ENCODE results near the gene MYL4.
A peak's percentile ranks its signal among the peaks of the same experiment; 100 is the strongest.
"Not testable (repeated sequence)": the region's sequence is repeated elsewhere in the genome, so short reads cannot be mapped to it uniquely, and the experiment has no call there.

MYL4 gene

DNA sequence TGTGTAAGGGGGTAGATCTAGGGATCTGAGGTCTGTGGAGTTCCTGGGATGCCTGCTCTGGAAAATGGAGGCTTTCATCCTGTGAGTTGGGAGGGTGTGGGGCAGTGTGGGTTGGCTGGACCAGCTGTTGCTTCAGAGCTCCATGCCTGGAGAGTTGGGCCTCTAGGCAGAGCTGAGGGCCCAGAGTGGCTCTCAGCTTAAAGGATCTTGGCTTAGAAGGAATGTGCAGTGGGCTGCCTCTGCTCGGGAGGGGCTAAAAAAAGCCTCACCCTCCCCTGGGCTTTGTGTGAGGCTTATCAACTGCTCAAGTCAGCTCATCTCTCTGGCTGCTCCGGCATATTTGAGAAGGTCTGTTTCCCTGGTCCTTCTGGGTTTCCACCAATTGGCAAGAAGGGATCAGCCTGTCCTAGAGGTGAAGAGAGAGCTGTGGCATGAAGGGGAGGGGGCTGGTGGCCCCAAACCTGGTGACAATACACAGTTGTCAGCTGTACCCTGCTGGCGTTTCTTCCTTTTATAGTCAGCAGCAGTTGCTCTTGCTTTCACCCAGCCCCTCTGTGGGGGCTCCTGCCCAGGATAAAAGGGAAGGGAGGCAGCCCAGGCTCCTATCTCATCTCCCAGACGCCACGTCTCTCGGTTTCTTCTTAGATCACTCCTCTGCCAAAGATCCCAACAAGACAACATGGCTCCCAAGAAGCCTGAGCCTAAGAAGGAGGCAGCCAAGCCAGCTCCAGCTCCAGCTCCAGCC lies at the start of gene MYL4:
MYL4 (plus strand) TSS at position 605 of the 745 bp plus-strand sequence; CDS start at position 680, 75 bp downstream.
- DNase-seq: no peak

GRCh38 chr17:47162013-47162622 lies 47.0 kb upstream of the MYL4 start:
- no peak for DNase-seq

DNA sequence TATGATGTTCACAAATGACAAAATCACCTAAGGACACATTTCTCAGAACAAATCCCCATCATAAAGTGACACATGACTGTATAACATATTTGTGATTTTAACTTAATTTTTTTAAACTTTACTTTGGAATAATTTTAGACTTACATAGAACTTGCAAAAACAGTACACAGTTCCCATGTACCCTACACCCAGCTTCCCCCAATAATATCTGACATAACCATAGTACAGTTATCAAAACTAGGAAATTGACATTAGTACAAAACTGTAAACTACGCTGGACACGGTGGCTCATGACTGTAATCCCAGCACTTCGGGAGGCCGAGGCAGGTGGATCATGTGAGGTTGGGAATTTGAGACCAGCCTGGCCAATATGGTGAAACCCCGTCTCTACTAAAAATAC lies 44.9 kb upstream of the MYL4 start:
- no peak for DNase-seq

GRCh38 chr17:47165137-47165536 lies 44.0 kb upstream of the MYL4 start:
- no peak for DNase-seq

GRCh38 chr17:47166854-47167253 lies 42.3 kb upstream of the MYL4 start:
- not testable (repeated sequence) for DNase-seq

DNA sequence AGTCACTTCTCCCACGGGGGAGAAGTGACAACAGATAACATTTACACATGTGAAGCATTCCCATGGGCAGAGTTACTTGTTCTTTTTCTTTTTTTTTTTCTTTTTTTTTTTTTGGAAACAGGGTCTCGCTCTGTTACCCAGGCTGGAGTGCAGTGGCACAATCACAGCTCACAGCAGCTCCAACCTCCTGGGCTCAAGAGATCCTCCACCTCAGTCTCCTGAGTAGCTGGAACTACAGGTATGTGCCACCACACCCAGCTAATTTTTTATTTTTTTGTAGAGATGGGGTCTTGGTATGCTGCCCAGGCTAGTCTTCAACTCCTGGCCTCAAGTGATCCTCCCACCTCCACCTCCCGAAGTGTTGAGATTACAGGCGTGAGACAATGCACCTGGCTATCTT lies 40.3 kb upstream of the MYL4 start:
- DNase-seq: not testable (repeated sequence)

DNA sequence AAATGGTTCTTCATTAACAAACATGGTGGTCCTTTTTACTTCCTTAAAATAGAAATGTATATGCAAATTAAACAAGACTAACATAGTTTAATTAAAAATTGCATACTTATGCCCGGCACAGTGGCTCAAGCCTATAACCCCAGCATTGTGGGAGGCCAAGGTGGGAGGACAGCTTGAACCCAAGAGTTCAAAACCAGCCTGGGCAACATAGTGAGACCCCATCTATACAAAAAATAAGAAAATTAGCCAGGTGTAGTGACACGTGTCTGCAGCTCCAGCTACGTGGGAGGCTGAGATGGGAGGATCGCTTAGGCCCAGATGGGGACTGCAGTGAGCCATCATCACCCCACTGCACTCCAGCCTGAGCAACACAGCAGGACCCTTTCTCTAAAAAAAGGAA lies 38.4 kb upstream of the MYL4 start:
- DNase-seq: no peak

DNA sequence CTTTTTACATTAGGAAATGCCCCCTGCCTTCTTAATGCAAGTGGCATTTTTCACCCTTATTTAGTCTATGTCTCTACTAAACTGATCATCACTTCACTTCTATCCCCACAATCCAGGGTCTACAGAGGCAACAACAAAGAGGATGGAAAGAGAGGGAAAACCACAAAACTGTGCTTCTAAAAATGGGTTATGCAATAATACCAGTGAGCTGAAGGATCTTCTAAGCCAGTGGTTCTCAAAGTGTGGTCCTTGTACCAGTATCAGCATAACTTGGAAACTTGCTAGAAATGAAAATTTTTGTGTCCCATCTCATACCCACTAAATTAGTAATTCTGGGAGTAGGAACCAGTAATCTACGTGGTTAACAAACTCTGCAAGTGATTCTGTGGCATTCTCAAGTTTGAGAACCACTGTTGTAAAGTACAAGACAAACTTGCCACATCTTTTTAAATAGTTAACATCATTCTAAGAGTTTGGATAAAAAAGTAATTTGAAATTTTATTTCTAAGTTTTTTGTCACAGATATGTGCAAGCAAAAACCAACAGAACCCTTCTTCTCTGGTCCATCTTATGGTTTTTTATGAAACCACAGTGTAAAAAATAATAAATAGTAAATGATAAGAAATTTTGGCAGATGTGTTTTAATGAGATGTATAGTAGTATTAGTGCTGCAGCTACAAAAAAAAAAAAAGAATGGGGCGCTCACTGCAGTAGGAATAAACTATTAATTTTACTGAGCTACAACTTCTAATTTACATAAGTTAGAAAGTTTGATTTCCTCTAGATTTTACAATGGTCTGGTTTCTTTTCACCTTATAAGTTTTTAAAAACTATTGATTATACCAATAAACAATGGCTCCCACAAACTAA lies 36.2 kb upstream of the MYL4 start:
- no peak for DNase-seq

DNA sequence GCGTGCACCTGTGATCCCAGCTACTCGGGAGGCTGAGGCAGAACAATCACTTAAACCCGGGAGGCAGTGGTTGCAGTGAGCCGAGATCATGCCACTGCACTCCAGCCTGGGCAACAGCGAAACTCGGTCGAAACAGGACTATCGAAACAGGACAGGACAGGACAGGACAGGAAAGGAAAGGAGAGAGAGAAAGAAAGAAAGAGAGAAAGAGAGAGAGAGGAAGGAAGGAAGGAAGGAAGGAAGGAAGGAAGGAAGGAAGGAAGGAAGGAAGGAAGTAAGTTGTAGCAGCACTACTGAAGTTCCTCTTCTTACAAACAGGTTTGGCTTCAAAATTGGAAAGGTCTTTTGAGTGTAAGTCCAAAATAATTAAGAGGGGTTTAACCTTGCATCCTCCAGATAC lies 34.3 kb upstream of the MYL4 start:
- DNase-seq: not testable (repeated sequence)

- no peak for DNase-seq
These were observed 32.7 kb upstream of the MYL4 start for GRCh38 chr17:47176389-47176826.

DNA sequence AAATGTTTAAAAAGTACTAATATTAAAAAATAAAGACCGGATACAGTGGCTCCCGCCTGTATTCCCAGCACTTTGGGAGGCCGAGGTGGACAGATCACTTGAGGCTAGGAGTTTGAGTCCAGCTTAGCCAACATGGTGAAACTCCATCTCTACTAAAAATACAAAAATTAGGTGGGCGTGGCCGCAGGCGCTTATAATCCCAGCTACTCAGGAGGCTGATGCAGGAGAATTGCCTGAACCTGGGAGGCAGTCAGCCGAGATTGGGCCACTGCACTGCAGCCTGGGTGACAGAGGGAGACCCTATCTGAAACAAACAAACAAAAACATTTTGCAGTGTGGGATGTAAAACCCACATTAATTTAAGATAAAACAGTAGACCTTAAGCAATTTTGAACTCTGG lies 31.9 kb upstream of the MYL4 start:
- DNase-seq: no peak

DNA sequence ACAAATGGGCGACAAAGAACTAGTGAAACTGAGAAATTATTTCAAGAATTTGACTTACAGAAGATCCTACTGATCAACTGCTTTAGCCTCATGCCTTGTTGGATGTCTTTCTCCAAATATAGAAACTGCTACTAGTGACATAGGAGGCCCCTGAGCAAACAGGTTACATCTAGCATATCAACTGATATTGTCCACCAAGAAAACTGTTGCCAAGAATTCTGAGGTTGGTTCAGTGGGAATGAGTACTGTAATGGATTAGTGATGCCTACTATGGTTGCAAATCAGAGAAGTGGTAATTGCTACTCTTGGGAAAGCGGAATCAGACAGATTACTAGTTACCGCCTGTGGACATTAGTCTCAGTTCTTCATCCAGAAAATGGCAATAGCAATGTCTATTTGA lies 30.0 kb upstream of the MYL4 start:
- DNase-seq: no peak

DNA sequence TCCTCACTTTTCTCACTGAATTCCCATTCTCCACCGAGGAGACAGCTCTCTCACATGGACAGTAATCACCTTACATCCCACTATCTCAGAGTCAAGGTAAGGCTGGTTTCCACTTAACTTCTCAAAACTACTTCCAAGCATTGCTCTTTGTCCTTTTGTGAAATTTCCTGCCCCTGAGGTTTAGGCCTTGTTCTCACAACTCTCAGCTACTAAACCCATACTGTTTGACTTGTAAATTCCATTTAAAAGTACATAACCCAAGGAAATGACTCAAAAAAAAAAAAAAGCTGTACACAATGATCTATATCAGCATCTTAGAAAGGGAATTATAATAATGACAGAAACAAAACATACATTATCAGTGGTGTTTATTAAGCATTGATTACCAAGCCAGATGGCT lies 28.8 kb upstream of the MYL4 start:
- no peak for DNase-seq

- DNase-seq: not testable (repeated sequence)
These were observed 28.2 kb upstream of the MYL4 start for GRCh38 chr17:47180988-47181387.

DNA sequence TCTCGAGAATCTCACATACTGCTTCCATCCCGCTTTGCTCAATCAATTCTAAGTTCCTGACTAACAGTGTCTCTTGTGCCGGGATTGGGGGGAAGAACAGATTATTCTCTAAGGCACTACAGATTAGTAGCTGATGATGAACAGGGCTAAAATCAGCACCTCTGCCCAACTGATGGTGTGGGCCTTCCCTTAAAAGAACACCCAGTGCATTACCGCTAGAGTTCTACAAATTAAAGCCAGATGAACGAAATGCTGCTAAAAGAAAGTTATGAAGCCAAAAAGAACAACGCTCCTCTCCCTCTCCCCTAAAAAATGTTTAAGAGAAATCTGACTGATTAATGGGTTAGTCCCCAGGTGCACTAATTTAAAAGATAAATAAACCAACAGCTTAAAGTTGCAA lies 24.5 kb upstream of the MYL4 start:
- DNase-seq: no peak

GRCh38 chr17:47188271-47188875 lies 20.8 kb upstream of the MYL4 start:
- peak in 1 of 2 experiments; percentile 30 for DNase-seq

- DNase-seq: peak; percentile 99 to 100
These were observed 20.0 kb upstream of the MYL4 start, which contains the start of gene CDC27 for GRCh38 chr17:47188876-47189731. CDC27 (minus strand) TSS chr17:47189295; CDS start chr17:47189172, 123 bp downstream.

GRCh38 chr17:47189732-47190237 lies 19.4 kb upstream of the MYL4 start:
- DNase-seq: no peak

DNA sequence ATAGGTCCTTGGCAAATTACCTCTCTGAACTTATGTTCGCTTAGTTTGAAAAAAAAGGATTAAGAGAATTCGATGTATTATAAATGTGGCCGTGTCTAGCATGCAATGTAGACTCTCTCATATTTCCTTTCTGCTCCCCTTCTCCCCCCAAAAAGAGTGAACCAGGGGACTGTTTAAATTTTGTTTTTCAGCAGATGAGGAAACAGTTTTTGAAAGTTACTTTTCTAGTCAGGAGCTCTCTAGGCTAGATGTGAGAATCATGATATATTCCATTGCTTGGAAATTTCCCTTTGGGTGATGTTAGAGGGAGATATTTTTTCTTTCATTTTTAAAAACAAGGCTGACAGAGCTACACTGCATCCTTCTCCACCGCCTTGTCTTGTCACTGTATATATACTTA lies 18.9 kb upstream of the MYL4 start:
- no peak for DNase-seq

DNA sequence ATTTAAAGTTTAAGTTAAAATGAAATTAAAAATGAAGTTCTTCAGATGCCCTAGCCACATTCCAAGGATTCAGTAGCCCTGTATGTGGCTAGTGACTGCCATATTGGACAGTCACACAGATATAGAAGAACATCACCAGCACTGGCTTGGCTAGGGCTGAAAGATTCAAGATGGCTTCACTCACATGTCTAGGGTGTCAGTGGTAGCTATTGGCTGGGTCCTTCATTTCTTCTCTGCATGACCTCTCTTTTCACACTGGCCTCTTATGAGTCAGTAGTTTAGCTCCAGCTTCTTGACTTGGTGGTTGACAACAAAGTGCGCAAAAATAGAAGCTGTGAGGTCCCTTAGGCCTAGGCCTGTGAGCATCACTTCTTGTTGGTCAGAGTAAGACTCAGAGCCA lies 18.4 kb upstream of the MYL4 start:
- DNase-seq: no peak

- DNase-seq: peak in 1 of 2 experiments; percentile 12
These were observed 16.6 kb upstream of the MYL4 start for GRCh38 chr17:47192554-47192953.
